AG20443 (cell line): ENCODE results near the gene HNRNPL.
"Not testable (repeated sequence)": the region's sequence is repeated elsewhere in the genome, so short reads cannot be mapped to it uniquely, and the experiment has no call there.

Source experiments
- DNase-seq: peaks from one replicate; pipeline ENCODE4 v3.0.0; 2012; ENCODE audit warnings: low spot score, mixed read lengths

HNRNPL gene

GRCh38 chr19:38801359-38802095 is 48.3 kb downstream of the HNRNPL start:
- no peak for DNase-seq

- DNase-seq: no peak
Measured at GRCh38 chr19:38800577-38801347, 49.0 kb downstream of the HNRNPL start.

GRCh38 chr19:38799104-38799503 is 50.7 kb downstream of the HNRNPL start:
- DNase-seq: no peak

- DNase-seq: not testable (repeated sequence)
Measured at GRCh38 chr19:38797781-38798180, 52.0 kb downstream of the HNRNPL start.

- no peak for DNase-seq
Measured at GRCh38 chr19:38796154-38796553, 53.6 kb downstream of the HNRNPL start.

GRCh38 chr19:38795549-38795948 is 54.2 kb downstream of the HNRNPL start:
- DNase-seq: no peak

- no peak for DNase-seq
Measured at GRCh38 chr19:38793671-38794070, 56.1 kb downstream of the HNRNPL start.

- DNase-seq: no peak
Measured at GRCh38 chr19:38793177-38793576, 56.6 kb downstream of the HNRNPL start.

- no peak for DNase-seq
Measured at GRCh38 chr19:38792250-38793111, 57.3 kb downstream of the HNRNPL start.

- DNase-seq: not testable (repeated sequence)
Measured at GRCh38 chr19:38791451-38792064, 58.2 kb downstream of the HNRNPL start.

- not testable (repeated sequence) for DNase-seq
Measured at GRCh38 chr19:38790507-38791403, 59.0 kb downstream of the HNRNPL start.

GRCh38 chr19:38788478-38789243 is 61.1 kb downstream of the HNRNPL start, which contains the start of gene LGALS7B:
Gene LGALS7B (plus strand): TSS chr19:38789200. CDS start chr19:38789227, 27 bp downstream.
- no peak for DNase-seq

- no peak for DNase-seq
Measured at GRCh38 chr19:38786572-38787265, 63.1 kb downstream of the HNRNPL start.
